Measurements from ENCODE around the gene TTC34.
A peak's percentile ranks its signal among the peaks of the same experiment; 100 is the strongest.
"Not testable (repeated sequence)": the region's sequence is repeated elsewhere in the genome, so short reads cannot be mapped to it uniquely, and the experiment has no call there.

TTC34 gene

GRCh38 chr1:2657909-2658308 is 143.6 kb downstream of the TTC34 start:
- DNase-seq, result not testable (repeated sequence)

- DNase-seq, result not testable (repeated sequence)
Observed at GRCh38 chr1:2657124-2657523, 144.4 kb downstream of the TTC34 start.

GRCh38 chr1:2655598-2656434 is 145.7 kb downstream of the TTC34 start:
- DNase-seq, result not testable (repeated sequence)

- DNase-seq, result not testable (repeated sequence)
Observed at GRCh38 chr1:2654443-2654948, 147.0 kb downstream of the TTC34 start.

- not testable (repeated sequence) for DNase-seq
Observed at GRCh38 chr1:2653741-2654442, 147.6 kb downstream of the TTC34 start.

- DNase-seq, result not testable (repeated sequence)
Observed at GRCh38 chr1:2652926-2653571, 148.4 kb downstream of the TTC34 start.

GRCh38 chr1:2652152-2652925 is 149.2 kb downstream of the TTC34 start:
- DNase-seq, result not testable (repeated sequence)

- no peak for DNase-seq
Observed at GRCh38 chr1:2650967-2651645, 150.4 kb downstream of the TTC34 start.

GRCh38 chr1:2646837-2647236 is 154.7 kb downstream of the TTC34 start:
- no peak for DNase-seq

GRCh38 chr1:2645776-2646175 is 155.7 kb downstream of the TTC34 start:
- no peak for DNase-seq

GRCh38 chr1:2645143-2645542 is 156.3 kb downstream of the TTC34 start:
- DNase-seq, result no peak

GRCh38 chr1:2644591-2645101 is 156.8 kb downstream of the TTC34 start:
- DNase-seq, result no peak

GRCh38 chr1:2644171-2644570 is 157.3 kb downstream of the TTC34 start:
- no peak for DNase-seq

GRCh38 chr1:2643414-2644077 is 157.9 kb downstream of the TTC34 start:
- DNase-seq, result peak; percentile 30

- peak; percentile 89 for DNase-seq
Observed at GRCh38 chr1:2642560-2643413, 158.7 kb downstream of the TTC34 start.

- no peak for DNase-seq
Observed at GRCh38 chr1:2642131-2642559, 159.3 kb downstream of the TTC34 start.

GRCh38 chr1:2641381-2642130 is 159.9 kb downstream of the TTC34 start:
- no peak for DNase-seq

GRCh38 chr1:2640626-2641025 is 160.9 kb downstream of the TTC34 start:
- DNase-seq, result no peak

All from NCI-H69 (cell line).